Measurements from ENCODE around the gene C14orf93.

GRCh38 chr14:23005451-23006187, 4.3 kb downstream of the C14orf93 start:
- TF ChIP-seq CTCF (IDR thresholded peaks at IDR 0.05; ENCODE audit: low read depth, low read length, poor library complexity, severe bottlenecking) (no peak), EZH2phosphoT487 (IDR thresholded peaks at IDR 0.05; ENCODE audit: borderline replicate concordance, low read length) (no peak)
